SK-N-MC (cell line): ENCODE results near the gene KCNJ9.

ENCODE experiments used
- EZH2 ChIP-seq: fragments of 200-600 bp; sonication (generic); IDR thresholded peaks from one replicate; pipeline ENCODE4 v1.6.1; 2017; ENCODE audit warnings: antibody characterized with exemption
- POLR2AphosphoS5 ChIP-seq: IDR thresholded peaks from 2 replicates; pipeline ENCODE4 v1.6.1; 2012; ENCODE audit warnings: mild to moderate bottlenecking, low read depth, low read length, borderline replicate concordance

GRCh38 chr1:160137216-160137862 is 56.0 kb downstream of the KCNJ9 start:
- TF ChIP-seq EZH2 = no peak
- TF ChIP-seq POLR2AphosphoS5 = no peak
